HepG2 (cell line): Measurements from ENCODE around the gene UBE2O. TPM values are rescaled to one million over a fixed set of nuclear protein-coding genes. Genes with fewer than 3 reads are reported as not detected.

Experiments
- ATAC-seq: fragments of 200-7000 bp; cut with Tn5 transposase; 3 replicates; pipeline ENCODE4 v1.9.1; 2020; ENCODE audit warnings: mild to moderate bottlenecking, moderate library complexity
- BruUV-seq: library from RNA; stranded (reverse); fragments of 400-500 nt; replicated peaks from 2 replicates; lab custom pipeline; 2021; lab: Mats Ljungman, UMichigan
- CTCF ChIA-PET: fragments of 300-600 bp; formaldehyde crosslinking; extraction: SDS; loops from one replicate; lab custom pipeline; 2021; ENCODE audit warnings: low total read pairs, inconsistent platforms, low intra/inter-chr PET ratio; lab: Yijun Ruan, JAX
- POLR2A ChIA-PET: fragments of 350-600 bp; sonication (Branson Sonifier 250); formaldehyde crosslinking; loops from one replicate; lab custom pipeline; 2020; ENCODE audit warnings: antibody characterized with exemption, inconsistent platforms; lab: Yijun Ruan, JAX
- DNase-seq: peaks from one replicate; pipeline ENCODE4 v3.0.0-alpha.2; 2015; ENCODE audit warnings: low spot score
- FAIRE-seq: peaks from 3 replicates; lab custom pipeline; 2011; peaks lifted over from hg19 to GRCh38; lab: Jason Lieb, UNC
- H2AFZ ChIP-seq: one replicate; pipeline ENCODE4 v1.6.1; 2011; ENCODE audit warnings: low read length, inconsistent platforms
- H3K27ac ChIP-seq: fragments of 300-600 bp; 3 replicates; pipeline ENCODE4 v1.8.0; 2011; ENCODE audit warnings: mixed run types, mild to moderate bottlenecking, mixed read lengths, low read length, inconsistent platforms; ENCODE audit not compliant: insufficient read depth; ENCODE audit errors: extremely low read length
- H3K27me3 ChIP-seq, 2 experiments: fragments of 200-600 bp in 1 of 2; 2 replicates in 1 of 2; 3 replicates in 1 of 2; pipeline versions ENCODE4 v1.6.0 to v1.8.0; 2011; ENCODE audit warnings: low read length in 2 of 2, mild to moderate bottlenecking in 2 of 2, moderate library complexity in 2 of 2, inconsistent platforms in 1 of 2; ENCODE audit not compliant: insufficient read depth in 2 of 2, control insufficient read depth in 1 of 2
- H3K36me3 ChIP-seq, 2 experiments: fragments of 200-600 bp in 1 of 2; replicated peaks in 1 of 2; 2 replicates in 1 of 2; 3 replicates in 1 of 2; pipeline versions ENCODE4 v1.5.1 to v1.8.0; 2011; ENCODE audit warnings: low read length in 2 of 2, inconsistent platforms in 1 of 2; ENCODE audit not compliant: insufficient read depth in 2 of 2, control insufficient read depth in 1 of 2
- H3K4me1 ChIP-seq: 2 replicates; pipeline ENCODE4 v1.5.1; 2012; ENCODE audit warnings: low read length, inconsistent platforms; ENCODE audit not compliant: insufficient read depth
- H3K4me2 ChIP-seq: 2 replicates; pipeline ENCODE4 v1.6.0; 2011; ENCODE audit warnings: low read depth, low read length, inconsistent platforms
- H3K4me3 ChIP-seq, 3 experiments: fragments of 200-600 bp in 1 of 3; sonication (generic), shearing (Covaris generic) in 1 of 3; replicated peaks in 1 of 3; 2 replicates each; pipeline ENCODE4 v1.5.1; 2011 to 2016; ENCODE audit warnings: low read length in 3 of 3, inconsistent platforms in 2 of 3, low read depth in 2 of 3, mild to moderate bottlenecking in 2 of 3, control low read depth in 1 of 3, mixed read lengths in 1 of 3; ENCODE audit not compliant: insufficient read depth in 1 of 3
- H3K79me2 ChIP-seq: one replicate; pipeline ENCODE4 v1.6.1; 2011; ENCODE audit warnings: low read length, inconsistent platforms; ENCODE audit not compliant: insufficient read depth
- H3K9ac ChIP-seq: 2 replicates; pipeline ENCODE4 v1.6.0; 2011; ENCODE audit warnings: mild to moderate bottlenecking, low read depth, low read length, inconsistent platforms; ENCODE audit not compliant: insufficient read depth
- H3K9me3 ChIP-seq: 2 replicates; pipeline ENCODE4 v1.5.1; 2012; ENCODE audit warnings: mild to moderate bottlenecking, low read length
- H4K20me1 ChIP-seq: 2 replicates; pipeline ENCODE4 v1.6.0; 2011; ENCODE audit warnings: inconsistent platforms, mild to moderate bottlenecking, low read length, moderate library complexity; ENCODE audit not compliant: insufficient read depth
- GATAD2A ChIP-seq: IDR thresholded peaks from 2 replicates; pipeline ENCODE4 v1.6.1; 2016
- HMG20A ChIP-seq: IDR thresholded peaks from 2 replicates; pipeline ENCODE4 v1.6.1; 2016; ENCODE audit warnings: borderline replicate concordance
- IKZF1 ChIP-seq: fragments of 450-650 bp; IDR thresholded peaks from 2 replicates; pipeline ENCODE4 v1.7.1; 2016
- JUNB ChIP-seq: sonication (generic); formaldehyde crosslinking; IDR thresholded peaks from 2 replicates; pipeline ENCODE4 v1.8.0; 2022; ENCODE audit warnings: missing genetic modification reagents, mild to moderate bottlenecking, borderline replicate concordance
- MIXL1 ChIP-seq: IDR thresholded peaks from 2 replicates; pipeline ENCODE4 v1.6.1; 2016
- NR2C2 ChIP-seq: sonication (generic); formaldehyde crosslinking; IDR thresholded peaks from 2 replicates; pipeline ENCODE4 v1.4.0; 2020; ENCODE audit warnings: missing genetic modification reagents, mild to moderate bottlenecking, moderate library complexity, borderline replicate concordance
- PAX8 ChIP-seq: sonication (generic); formaldehyde crosslinking; IDR thresholded peaks from 2 replicates; pipeline ENCODE4 v1.8.0; 2022; ENCODE audit warnings: mild to moderate bottlenecking, missing genetic modification reagents, borderline replicate concordance
- PCBP1 ChIP-seq: fragments of 200-400 bp; formaldehyde crosslinking; IDR thresholded peaks from 2 replicates; pipeline ENCODE4 v1.6.1; 2017; ENCODE audit warnings: mild to moderate bottlenecking, low read depth, low read length, borderline replicate concordance
- SCMH1 ChIP-seq: sonication (generic); formaldehyde crosslinking; IDR thresholded peaks from 2 replicates; pipeline ENCODE4 v1.9.0; 2021; ENCODE audit warnings: missing genetic modification reagents, mild to moderate bottlenecking, borderline replicate concordance
- ZNF136 ChIP-seq: sonication (generic); formaldehyde crosslinking; IDR thresholded peaks from 2 replicates; pipeline ENCODE4 v1.8.1; 2022; ENCODE audit warnings: low read depth, mild to moderate bottlenecking, moderate library complexity, missing genetic modification reagents
- ZNF264 ChIP-seq: sonication (generic); formaldehyde crosslinking; IDR thresholded peaks from 2 replicates; pipeline ENCODE4 v1.4.0; 2020; ENCODE audit warnings: missing genetic modification reagents
- ZNF367 ChIP-seq: sonication (generic); formaldehyde crosslinking; IDR thresholded peaks from 2 replicates; pipeline ENCODE4 v1.4.0; 2020; ENCODE audit warnings: missing genetic modification reagents, borderline replicate concordance
- ZNF747 ChIP-seq: sonication (generic); formaldehyde crosslinking; IDR thresholded peaks from 2 replicates; pipeline ENCODE4 v1.8.1; 2023; ENCODE audit warnings: missing genetic modification reagents, mild to moderate bottlenecking, borderline replicate concordance
- WGBS: methylation state at CpG from one replicate; pipeline ENCODE4 v1.1.6; 2017; ENCODE audit warnings: low lambda C conversion rate; 5-methylcytosine and 5-hydroxymethylcytosine counted together
- in situ Hi-C: cut with HindIII; loops from 2 replicates; pipeline ENCODE4 v1.10.0; 2017; ENCODE audit warnings: low pct_unique_long_range_greater_than_20kb; ENCODE audit not compliant: extremely low pct_ligation_motif_present
- intact Hi-C: fragments of 100-400 bp; cut with micrococcal nuclease; formaldehyde crosslinking; loops from one replicate; pipeline ENCODE4 v1.10.0; 2022; ENCODE audit not compliant: unreplicated experiment
- polyA plus RNA-seq, 8 experiments: library from polyadenylated mRNA; depleted of rRNA in 3 of 8; stranded (reverse) in 7 of 8; unstranded in 1 of 8; fragments of >200 nt; fragmentation: Illumina TruSeq in 4 of 8; extraction: Trizol in 4 of 8; gene quantifications; 2 replicates each; pipeline versions ENCODE4 v1.2.1 to v1.2.3, GENCODE V29; 2011 to 2016; ENCODE audit warnings: low read depth in 4 of 8, missing spikeins in 1 of 8, mixed read lengths in 1 of 8; ENCODE audit not compliant: insufficient read depth in 1 of 8
- total RNA-seq, 5 experiments: library from RNA; depleted of rRNA; stranded (reverse); fragments of >200 nt; fragmentation: Illumina TruSeq; extraction: Trizol; gene quantifications; 2 replicates each; pipeline ENCODE4 v1.2.3, GENCODE V29; 2016; ENCODE audit warnings: low read depth in 1 of 5
- TF ChIP-seq, protein P1 (sequence below): sonication (generic); formaldehyde crosslinking; IDR thresholded peaks from 2 replicates; pipeline ENCODE4 v1.5.1; 2020; ENCODE audit warnings: mild to moderate bottlenecking, moderate library complexity, missing genetic modification reagents
- TF ChIP-seq, protein P2 (sequence below): sonication (generic); formaldehyde crosslinking; IDR thresholded peaks from 2 replicates; pipeline ENCODE4 v1.4.0; 2020; ENCODE audit warnings: missing genetic modification reagents

Gene UBE2O
- total and polyA plus RNA-seq, 2 of the 13 experiments (the other 11 are each of a cell fraction or from before 2014, with no cell fraction given): 21.5 to 23.5 TPM

DNA sequence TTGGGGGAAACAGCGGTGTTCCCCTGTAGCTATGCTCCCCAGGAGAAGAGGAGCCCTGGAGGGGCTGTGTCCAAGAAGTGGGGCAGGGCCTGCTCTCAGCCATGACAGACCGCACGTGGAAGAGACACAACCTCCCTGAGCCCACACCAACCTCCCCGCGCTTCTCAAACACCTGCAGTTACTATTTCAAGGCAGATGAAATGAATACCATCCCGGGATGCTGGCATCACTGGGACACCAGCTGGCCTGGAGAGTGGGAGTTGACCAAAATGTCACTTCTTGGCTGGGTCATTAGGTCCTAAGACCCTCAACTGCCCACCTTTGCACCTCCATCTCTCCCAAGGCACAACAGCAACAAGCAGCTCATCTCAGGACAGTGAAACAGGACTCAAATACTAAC lies 36.5 kb downstream of the UBE2O start:
- no peak for TF ChIP-seq ZNF747
- peaks cover 79% of the 10 kb centered on the region for H3K79me2 ChIP-seq
- intact Hi-C loops: no loop called here

GRCh38 chr17:76415786-76416185 lies 37.2 kb downstream of the UBE2O start:
- H3K4me2 ChIP-seq: no peak overlapping the region
- H3K9ac ChIP-seq: no peak overlapping the region
- 88% methylated on average over 15 of the region's 15 CpGs for WGBS
- no peak for ATAC-seq
- DNase-seq: no peak
- no peak overlapping the region for H3K4me3 ChIP-seq
- H3K4me1 ChIP-seq: no peaks in the 10 kb centered on the region
- no peak overlapping the region for H3K27ac ChIP-seq
- intact Hi-C loops: no loop called here
- POLR2A ChIA-PET: no interaction called here
- no peaks in the 10 kb centered on the region for H3K27me3 ChIP-seq
- no TSS peak for BruUV-seq
- CTCF ChIA-PET: no interaction called here
- H3K9me3 ChIP-seq: no peaks in the 10 kb centered on the region
- H4K20me1 ChIP-seq: peaks cover 29% of the 10 kb centered on the region; the same call in 1 of the 2 replicates
- H3K79me2 ChIP-seq: peaks cover 79% of the 10 kb centered on the region
- no peak for FAIRE-seq
- H3K36me3 ChIP-seq: peaks cover 8 to 46% of the 10 kb centered on the region in 2 experiments; a peak in 4 of 5 replicates
- no peak overlapping the region for H2AFZ ChIP-seq
- TF ChIP-seq IKZF1 (no peak), JUNB (CRISPR knock-in tag) (no peak), ZNF136 (CRISPR knock-in tag) (no peak), ZNF367 (CRISPR knock-in tag) (no peak), SCMH1 (no peak), PAX8 (CRISPR knock-in tag) (no peak), GATAD2A (CRISPR knock-in tag) (no peak), ZNF264 (CRISPR knock-in tag) (no peak), HMG20A (CRISPR knock-in tag) (no peak), MIXL1 (CRISPR knock-in tag) (no peak), PCBP1 (no peak), NR2C2 (CRISPR knock-in tag) (no peak)
- TF ChIP-seq, protein P1, sequence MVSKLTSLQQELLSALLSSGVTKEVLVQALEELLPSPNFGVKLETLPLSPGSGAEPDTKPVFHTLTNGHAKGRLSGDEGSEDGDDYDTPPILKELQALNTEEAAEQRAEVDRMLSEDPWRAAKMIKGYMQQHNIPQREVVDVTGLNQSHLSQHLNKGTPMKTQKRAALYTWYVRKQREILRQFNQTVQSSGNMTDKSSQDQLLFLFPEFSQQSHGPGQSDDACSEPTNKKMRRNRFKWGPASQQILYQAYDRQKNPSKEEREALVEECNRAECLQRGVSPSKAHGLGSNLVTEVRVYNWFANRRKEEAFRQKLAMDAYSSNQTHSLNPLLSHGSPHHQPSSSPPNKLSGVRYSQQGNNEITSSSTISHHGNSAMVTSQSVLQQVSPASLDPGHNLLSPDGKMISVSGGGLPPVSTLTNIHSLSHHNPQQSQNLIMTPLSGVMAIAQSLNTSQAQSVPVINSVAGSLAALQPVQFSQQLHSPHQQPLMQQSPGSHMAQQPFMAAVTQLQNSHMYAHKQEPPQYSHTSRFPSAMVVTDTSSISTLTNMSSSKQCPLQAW (CRISPR knock-in tag): no peak
- TF ChIP-seq, protein P2, sequence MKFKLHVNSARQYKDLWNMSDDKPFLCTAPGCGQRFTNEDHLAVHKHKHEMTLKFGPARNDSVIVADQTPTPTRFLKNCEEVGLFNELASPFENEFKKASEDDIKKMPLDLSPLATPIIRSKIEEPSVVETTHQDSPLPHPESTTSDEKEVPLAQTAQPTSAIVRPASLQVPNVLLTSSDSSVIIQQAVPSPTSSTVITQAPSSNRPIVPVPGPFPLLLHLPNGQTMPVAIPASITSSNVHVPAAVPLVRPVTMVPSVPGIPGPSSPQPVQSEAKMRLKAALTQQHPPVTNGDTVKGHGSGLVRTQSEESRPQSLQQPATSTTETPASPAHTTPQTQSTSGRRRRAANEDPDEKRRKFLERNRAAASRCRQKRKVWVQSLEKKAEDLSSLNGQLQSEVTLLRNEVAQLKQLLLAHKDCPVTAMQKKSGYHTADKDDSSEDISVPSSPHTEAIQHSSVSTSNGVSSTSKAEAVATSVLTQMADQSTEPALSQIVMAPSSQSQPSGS (CRISPR knock-in tag): no peak
- in situ Hi-C loops: no loop called here

More for the DNA sequence above, 36.5 kb downstream of the UBE2O start:
- Histone ChIP-seq H2AFZ (no peak overlapping the region), H3K4me2 (no peak overlapping the region), H3K4me3 (no peak overlapping the region), H3K27ac (no peak overlapping the region), H3K9me3 (no peaks in the 10 kb centered on the region), H3K9ac (no peak overlapping the region), H3K4me1 (no peaks in the 10 kb centered on the region), H3K36me3 (peaks cover 8 to 43% of the 10 kb centered on the region in 2 experiments), H3K27me3 (no peaks in the 10 kb centered on the region), H4K20me1 (peaks cover 29% of the 10 kb centered on the region; the same call in 1 of the 2 replicates)
- BruUV-seq: no TSS peak
- ChIA-PET CTCF (no interaction called here), POLR2A (no interaction called here)
- no peak for FAIRE-seq
- in situ Hi-C loops: no loop called here
- no peak for ATAC-seq
- DNase-seq: no peak
- 98% methylated on average over 6 of the region's 6 CpGs for WGBS
